Nephron (organoid): ENCODE measurements around the gene CNTF.

ENCODE experiments used
- H3K27ac Mint-ChIP-seq, 3 experiments: 2 replicates each; pipeline ENCODE4 v1.8.0; 2020; ENCODE audit warnings: mixed read lengths in 3 of 3, mild to moderate bottlenecking in 2 of 3, moderate library complexity in 1 of 3
- H3K27me3 Mint-ChIP-seq: 2 replicates; pipeline ENCODE4 v1.8.0; 2021; ENCODE audit warnings: low read depth, mild to moderate bottlenecking, moderate library complexity, mixed read lengths
- H3K36me3 Mint-ChIP-seq: 2 replicates; pipeline ENCODE4 v1.8.0; 2020; ENCODE audit warnings: low read depth, mixed read lengths
- H3K4me1 Mint-ChIP-seq: 2 replicates; pipeline ENCODE4 v1.8.0; 2020; ENCODE audit warnings: mixed read lengths
- H3K4me3 Mint-ChIP-seq, 3 experiments: 2 replicates each; pipeline ENCODE4 v1.8.0; 2020; ENCODE audit warnings: mild to moderate bottlenecking in 3 of 3, mixed read lengths in 3 of 3, moderate library complexity in 2 of 3
- H3K9me3 Mint-ChIP-seq: 2 replicates; pipeline ENCODE4 v1.8.0; 2020; ENCODE audit warnings: mixed read lengths
- TF ChIP-seq, protein P1 (sequence below), 3 experiments: fragments of 200-600 bp; sonication (generic); IDR thresholded peaks; one replicate each; pipeline ENCODE4 v1.5.0; 2021; ENCODE audit warnings: antibody characterized with exemption in 3 of 3; ENCODE audit not compliant: unreplicated experiment in 3 of 3

The CNTF gene

GRCh38 chr11:58597486-58598144, 24.9 kb upstream of the CNTF start:
- H3K27me3 Mint-ChIP-seq = no peaks in the 10 kb centered on the region
- peaks cover 28% of the 10 kb centered on the region for H3K4me1 Mint-ChIP-seq
- H3K36me3 Mint-ChIP-seq = peaks cover 30% of the 10 kb centered on the region
- TF ChIP-seq, protein P1, sequence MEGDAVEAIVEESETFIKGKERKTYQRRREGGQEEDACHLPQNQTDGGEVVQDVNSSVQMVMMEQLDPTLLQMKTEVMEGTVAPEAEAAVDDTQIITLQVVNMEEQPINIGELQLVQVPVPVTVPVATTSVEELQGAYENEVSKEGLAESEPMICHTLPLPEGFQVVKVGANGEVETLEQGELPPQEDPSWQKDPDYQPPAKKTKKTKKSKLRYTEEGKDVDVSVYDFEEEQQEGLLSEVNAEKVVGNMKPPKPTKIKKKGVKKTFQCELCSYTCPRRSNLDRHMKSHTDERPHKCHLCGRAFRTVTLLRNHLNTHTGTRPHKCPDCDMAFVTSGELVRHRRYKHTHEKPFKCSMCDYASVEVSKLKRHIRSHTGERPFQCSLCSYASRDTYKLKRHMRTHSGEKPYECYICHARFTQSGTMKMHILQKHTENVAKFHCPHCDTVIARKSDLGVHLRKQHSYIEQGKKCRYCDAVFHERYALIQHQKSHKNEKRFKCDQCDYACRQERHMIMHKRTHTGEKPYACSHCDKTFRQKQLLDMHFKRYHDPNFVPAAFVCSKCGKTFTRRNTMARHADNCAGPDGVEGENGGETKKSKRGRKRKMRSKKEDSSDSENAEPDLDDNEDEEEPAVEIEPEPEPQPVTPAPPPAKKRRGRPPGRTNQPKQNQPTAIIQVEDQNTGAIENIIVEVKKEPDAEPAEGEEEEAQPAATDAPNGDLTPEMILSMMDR (IDR thresholded peaks at IDR 0.05; ENCODE audit: unreplicated experiment in 3 of 3) = no peak
- H3K27ac Mint-ChIP-seq = no peak overlapping the region
- H3K9me3 Mint-ChIP-seq = no peaks in the 10 kb centered on the region
- H3K4me3 Mint-ChIP-seq = no peak overlapping the region

DNA sequence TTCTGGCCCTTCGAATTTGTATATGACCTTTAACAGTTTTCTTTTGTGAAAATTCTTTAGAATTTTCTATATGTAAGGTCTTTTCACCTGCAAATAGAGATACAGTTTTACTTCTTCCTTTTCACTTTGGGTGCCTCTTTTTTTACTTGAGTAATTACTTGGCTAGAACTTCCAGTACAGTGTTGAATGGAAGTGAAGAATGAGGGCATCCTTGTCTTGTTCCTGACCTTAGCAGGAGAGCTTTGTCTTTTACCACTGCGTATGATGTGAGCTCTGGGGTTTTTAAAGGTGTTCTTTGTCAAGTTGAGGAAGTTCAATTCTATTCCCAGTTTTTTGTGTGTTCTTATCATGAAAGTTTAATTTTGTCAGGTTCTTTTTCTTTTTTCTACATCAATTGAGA, 22.0 kb upstream of the CNTF start:
- Mint-ChIP-seq H3K27ac (no peak overlapping the region), H3K27me3 (no peaks in the 10 kb centered on the region), H3K9me3 (no peaks in the 10 kb centered on the region), H3K4me1 (peaks cover 12% of the 10 kb centered on the region), H3K36me3 (peaks cover 27% of the 10 kb centered on the region), H3K4me3 (no peak overlapping the region)
- TF ChIP-seq, protein P1 (IDR thresholded peaks at IDR 0.05; ENCODE audit: unreplicated experiment in 3 of 3) = no peak

DNA sequence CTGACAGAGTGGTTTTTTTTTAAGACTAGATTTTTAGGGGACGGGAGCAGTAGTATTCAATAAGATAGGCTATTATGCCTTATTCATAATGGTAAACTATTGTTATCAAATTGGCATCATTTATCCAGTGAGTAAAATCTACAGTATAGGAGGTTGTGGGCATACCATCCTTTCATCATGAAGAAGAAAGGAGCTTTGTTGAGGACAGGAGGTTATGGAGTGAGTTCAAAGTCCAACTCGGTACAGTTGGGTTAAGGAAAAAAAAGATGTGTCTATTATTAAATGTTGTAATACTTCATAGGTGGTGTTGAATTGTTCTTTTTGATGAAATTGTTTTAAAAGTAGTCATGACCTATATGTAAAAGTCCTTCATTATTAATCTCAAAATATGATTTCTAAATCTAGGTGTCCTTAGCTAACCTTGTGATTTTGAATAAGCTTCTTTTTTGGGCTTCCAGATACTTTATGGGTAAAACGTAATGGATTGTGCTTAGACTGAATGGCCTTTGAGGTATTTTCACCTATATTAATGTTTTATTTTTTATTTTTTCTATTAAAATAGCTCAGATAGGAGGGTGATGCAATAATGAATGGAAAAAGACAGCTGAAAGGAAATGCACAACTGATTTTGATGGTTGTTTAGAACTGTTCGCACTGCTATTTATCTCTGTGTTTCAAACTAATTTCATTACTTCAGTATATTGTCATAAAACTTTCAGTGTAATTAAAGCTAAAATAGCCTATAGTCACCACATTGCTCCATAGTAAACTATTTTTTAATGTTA, 15.3 kb upstream of the CNTF start:
- no peak overlapping the region for H3K4me3 Mint-ChIP-seq
- no peaks in the 10 kb centered on the region for H3K27me3 Mint-ChIP-seq
- H3K4me1 Mint-ChIP-seq = no peaks in the 10 kb centered on the region
- H3K9me3 Mint-ChIP-seq = no peaks in the 10 kb centered on the region
- TF ChIP-seq, protein P1 (IDR thresholded peaks at IDR 0.05; ENCODE audit: unreplicated experiment in 3 of 3) = no peak
- no peak overlapping the region for H3K27ac Mint-ChIP-seq
- peaks cover 38% of the 10 kb centered on the region for H3K36me3 Mint-ChIP-seq

GRCh38 chr11:58608331-58608730, 14.1 kb upstream of the CNTF start:
- TF ChIP-seq, protein P1 (IDR thresholded peaks at IDR 0.05; ENCODE audit: unreplicated experiment in 3 of 3) = no peak
- no peak overlapping the region for H3K27ac Mint-ChIP-seq

DNA sequence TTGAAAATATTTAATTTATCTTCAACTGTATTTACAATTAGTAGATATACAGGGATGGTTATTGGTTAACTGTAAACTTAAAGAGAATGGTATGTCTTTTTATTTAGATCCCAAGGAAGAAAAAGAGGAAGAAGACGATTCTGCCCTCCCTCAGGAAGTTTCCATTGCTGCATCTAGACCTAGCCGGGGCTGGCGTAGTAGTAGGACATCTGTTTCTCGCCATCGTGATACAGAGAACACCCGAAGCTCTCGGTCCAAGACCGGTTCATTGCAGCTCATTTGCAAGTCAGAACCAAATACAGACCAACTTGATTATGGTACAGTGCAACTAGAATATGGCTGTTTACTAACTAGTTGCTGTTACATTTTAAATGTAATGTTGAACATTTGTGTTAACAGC, 12.7 kb upstream of the CNTF start:
- Mint-ChIP-seq H3K27ac (no peak overlapping the region), H3K4me1 (no peaks in the 10 kb centered on the region), H3K36me3 (peaks cover 45% of the 10 kb centered on the region), H3K9me3 (no peaks in the 10 kb centered on the region), H3K4me3 (no peak overlapping the region), H3K27me3 (no peaks in the 10 kb centered on the region)
- TF ChIP-seq, protein P1 (IDR thresholded peaks at IDR 0.05; ENCODE audit: unreplicated experiment in 3 of 3) = no peak

More at GRCh38 chr11:58608331-58608730, 14.1 kb upstream of the CNTF start:
- Mint-ChIP-seq H3K4me3 (no peak overlapping the region), H3K27me3 (no peaks in the 10 kb centered on the region), H3K9me3 (no peaks in the 10 kb centered on the region), H3K4me1 (no peaks in the 10 kb centered on the region), H3K36me3 (peaks cover 38% of the 10 kb centered on the region)
